ENCODE data around the gene ATP1A3. TPM values are rescaled to one million over a fixed set of nuclear protein-coding genes. Genes with fewer than 3 reads are reported as not detected.

The ATP1A3 gene
- total RNA-seq, 1 experiment from 2014 or later = 34.7 TPM

- TF ChIP-seq REST (IDR thresholded peaks at IDR 0.05; ENCODE audit: low read depth) = no peak
- TF ChIP-seq ZNF274 (IDR thresholded peaks at IDR 0.05; ENCODE audit: low read depth, low read length) = no peak
- TF ChIP-seq RAD21 (IDR thresholded peaks at IDR 0.05; ENCODE audit: low read depth) = no peak
- no peak for TF ChIP-seq EGR1 (IDR thresholded peaks at IDR 0.05; ENCODE audit: low read depth)
- TF ChIP-seq JUND (IDR thresholded peaks at IDR 0.05) = no peak
Observed at GRCh38 chr19:41968751-41969595, 25.1 kb downstream of the ATP1A3 start (continued).

- Histone ChIP-seq H3K79me2 (ENCODE audit: insufficient read depth, low read length) (no peaks in the 10 kb centered on the region), H3K36me3 (ENCODE audit: control insufficient read depth in 1 of 2, insufficient read depth in 2 of 2, low read length in 2 of 2) (no peaks in the 10 kb centered on the region), H3K27ac (ENCODE audit: low read depth, low read length) (no peak overlapping the region), H2AFZ (ENCODE audit: low read depth, low read length, poor library complexity, severe bottlenecking) (no peak overlapping the region), H3K9ac (ENCODE audit: low read length) (no peak overlapping the region), H3K4me3 (replicated peaks in 1 of 2; ENCODE audit: low read depth in 1 of 2, low read length in 2 of 2) (no peak overlapping the region), H4K20me1 (ENCODE audit: insufficient read depth) (no peaks in the 10 kb centered on the region), H3K9me3 (ENCODE audit: control insufficient read depth in 1 of 2, insufficient read depth in 1 of 2, low read depth in 1 of 2, low read length in 2 of 2) (no peaks in the 10 kb centered on the region), H3K4me1 (ENCODE audit: control insufficient read depth in 1 of 2, insufficient read depth in 2 of 2, low read length in 2 of 2) (no peaks in the 10 kb centered on the region), H3K9me2 (ENCODE audit: insufficient read depth) (no peaks in the 10 kb centered on the region), H3K4me2 (ENCODE audit: low read length) (no peak overlapping the region), H3K27me3 (ENCODE audit: insufficient read depth, low read length) (no peaks in the 10 kb centered on the region)
- DNase-seq (ENCODE audit: low read depth, low spot score) (no peak), ATAC-seq (no peak)
- POLR2A ChIA-PET = no interaction called here
- RAD21 ChIA-PET (ENCODE audit: low non-redundant PET in 1 of 2, low total read pairs in 2 of 2, uncharacterized antibody in 2 of 2, unreplicated experiment in 2 of 2) = no interaction called here
- intact Hi-C loops (cut with micrococcal nuclease) = no loop called here
- no TSS peak for BruUV-seq (replicated peaks)
- CTCF ChIA-PET = no interaction called here
- TF ChIP-seq EZH2 (IDR thresholded peaks at IDR 0.05) (no peak), POLR2A (IDR thresholded peaks at IDR 0.05; ENCODE audit: borderline replicate concordance, extremely low read depth, insufficient read depth, insufficient read length) (no peak), REST (IDR thresholded peaks at IDR 0.05; ENCODE audit: low read depth) (no peak), ATF3 (IDR thresholded peaks at IDR 0.05) (no peak), YY1 (IDR thresholded peaks at IDR 0.05; ENCODE audit: extremely low read depth, insufficient replicate concordance, low read depth, low read length) (no peak), FOSL1 (IDR thresholded peaks at IDR 0.05; ENCODE audit: low read depth) (no peak), TCF7L2 (IDR thresholded peaks at IDR 0.05; ENCODE audit: borderline replicate concordance, extremely low read depth, insufficient read depth, insufficient read length) (no peak), SP1 (IDR thresholded peaks at IDR 0.05; ENCODE audit: low read depth) (no peak), CTCF (IDR thresholded peaks at IDR 0.05 in 2 of 3, conservative IDR thresholded peaks at IDR 0.05 in 1 of 3; ENCODE audit: borderline replicate concordance in 1 of 3, insufficient read depth in 1 of 3, low read depth in 2 of 3, low read length in 2 of 3) (no peak), ZNF274 (IDR thresholded peaks at IDR 0.05; ENCODE audit: low read depth, low read length) (no peak)
Observed at GRCh38 chr19:41967054-41967783, 26.8 kb downstream of the ATP1A3 start.
